DND-41 (cell line): Measurements from ENCODE around the gene HTT-AS.

Experiments used
- ATAC-seq: fragments of 200-7000 bp; cut with Tn5 transposase; 3 replicates; pipeline ENCODE4 v1.9.1; 2021; ENCODE audit warnings: low read depth; ENCODE audit not compliant: insufficient read depth
- DNase-seq: peaks from one replicate; pipeline ENCODE4 v3.0.0-alpha.2; 2020
- H2AFZ ChIP-seq: 2 replicates; pipeline ENCODE4 v1.6.0; 2012; ENCODE audit warnings: low read depth, low read length
- H3K27ac ChIP-seq: 2 replicates; pipeline ENCODE4 v1.5.1; 2012; ENCODE audit warnings: low read length, inconsistent platforms
- H3K27me3 ChIP-seq: fragments of 200-600 bp; sonication (generic); 2 replicates; pipeline ENCODE4 v1.6.0; 2012; ENCODE audit warnings: low read length, mild to moderate bottlenecking, inconsistent platforms; ENCODE audit not compliant: insufficient read depth, poor library complexity
- H3K36me3 ChIP-seq: 2 replicates; pipeline ENCODE4 v1.5.1; 2012; ENCODE audit warnings: low read length, inconsistent platforms; ENCODE audit not compliant: insufficient read depth
- H3K4me1 ChIP-seq: 2 replicates; pipeline ENCODE4 v1.5.1; 2012; ENCODE audit warnings: mild to moderate bottlenecking, low read length; ENCODE audit not compliant: insufficient read depth
- H3K4me2 ChIP-seq: 2 replicates; pipeline ENCODE4 v1.6.0; 2012; ENCODE audit warnings: mild to moderate bottlenecking, moderate library complexity, low read length, inconsistent platforms; ENCODE audit not compliant: insufficient read depth
- H3K4me3 ChIP-seq, 2 experiments: fragments of 200-600 bp in 1 of 2; shearing (Covaris generic) in 1 of 2; 2 replicates each; pipeline ENCODE4 v1.5.1; 2012 to 2016; ENCODE audit warnings: inconsistent platforms in 2 of 2, low read length in 2 of 2, mild to moderate bottlenecking in 2 of 2, low read depth in 1 of 2, moderate library complexity in 1 of 2
- H3K79me2 ChIP-seq: 2 replicates; pipeline ENCODE4 v1.6.0; 2012; ENCODE audit warnings: low read length, inconsistent platforms; ENCODE audit not compliant: insufficient read depth
- H3K9ac ChIP-seq: 2 replicates; pipeline ENCODE4 v1.6.0; 2012; ENCODE audit warnings: low read depth, mild to moderate bottlenecking, inconsistent platforms, low read length, moderate library complexity
- H3K9me3 ChIP-seq: 2 replicates; pipeline ENCODE4 v1.5.1; 2012; ENCODE audit warnings: low read length, moderate library complexity, mild to moderate bottlenecking, inconsistent platforms; ENCODE audit not compliant: insufficient read depth, severe bottlenecking
- H4K20me1 ChIP-seq: 2 replicates; pipeline ENCODE4 v1.6.0; 2012; ENCODE audit warnings: low read length; ENCODE audit not compliant: insufficient read depth
- EZH2 ChIP-seq: IDR thresholded peaks from 3 replicates; pipeline ENCODE4 v1.6.1; 2012; ENCODE audit warnings: borderline replicate concordance, low read depth, mild to moderate bottlenecking, moderate library complexity, low read length, inconsistent platforms; ENCODE audit not compliant: severe bottlenecking
- TF ChIP-seq, protein P1 (sequence below): IDR thresholded peaks from 2 replicates; pipeline ENCODE4 v1.5.1; 2012; ENCODE audit warnings: borderline replicate concordance, low read length, moderate library complexity, mild to moderate bottlenecking; ENCODE audit not compliant: poor library complexity, severe bottlenecking; ENCODE audit errors: extremely low read depth

HTT-AS gene

DNA sequence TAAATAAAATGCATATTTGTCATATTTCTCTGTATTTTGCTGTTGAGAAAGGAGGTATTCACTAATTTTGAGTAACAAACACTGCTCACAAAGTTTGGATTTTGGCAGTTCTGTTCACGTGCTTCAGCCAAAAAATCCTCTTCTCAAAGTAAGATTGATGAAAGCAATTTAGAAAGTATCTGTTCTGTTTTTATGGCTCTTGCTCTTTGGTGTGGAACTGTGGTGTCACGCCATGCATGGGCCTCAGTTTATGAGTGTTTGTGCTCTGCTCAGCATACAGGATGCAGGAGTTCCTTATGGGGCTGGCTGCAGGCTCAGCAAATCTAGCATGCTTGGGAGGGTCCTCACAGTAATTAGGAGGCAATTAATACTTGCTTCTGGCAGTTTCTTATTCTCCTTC is 3.5 kb upstream of the HTT-AS start:
- DNase-seq (no peak), ATAC-seq (no peak)
- TF ChIP-seq, protein P1, sequence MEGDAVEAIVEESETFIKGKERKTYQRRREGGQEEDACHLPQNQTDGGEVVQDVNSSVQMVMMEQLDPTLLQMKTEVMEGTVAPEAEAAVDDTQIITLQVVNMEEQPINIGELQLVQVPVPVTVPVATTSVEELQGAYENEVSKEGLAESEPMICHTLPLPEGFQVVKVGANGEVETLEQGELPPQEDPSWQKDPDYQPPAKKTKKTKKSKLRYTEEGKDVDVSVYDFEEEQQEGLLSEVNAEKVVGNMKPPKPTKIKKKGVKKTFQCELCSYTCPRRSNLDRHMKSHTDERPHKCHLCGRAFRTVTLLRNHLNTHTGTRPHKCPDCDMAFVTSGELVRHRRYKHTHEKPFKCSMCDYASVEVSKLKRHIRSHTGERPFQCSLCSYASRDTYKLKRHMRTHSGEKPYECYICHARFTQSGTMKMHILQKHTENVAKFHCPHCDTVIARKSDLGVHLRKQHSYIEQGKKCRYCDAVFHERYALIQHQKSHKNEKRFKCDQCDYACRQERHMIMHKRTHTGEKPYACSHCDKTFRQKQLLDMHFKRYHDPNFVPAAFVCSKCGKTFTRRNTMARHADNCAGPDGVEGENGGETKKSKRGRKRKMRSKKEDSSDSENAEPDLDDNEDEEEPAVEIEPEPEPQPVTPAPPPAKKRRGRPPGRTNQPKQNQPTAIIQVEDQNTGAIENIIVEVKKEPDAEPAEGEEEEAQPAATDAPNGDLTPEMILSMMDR = no peak
- no peak for TF ChIP-seq EZH2
- Histone ChIP-seq H3K79me2 (peaks cover 74% of the 10 kb centered on the region), H2AFZ (no peak overlapping the region), H3K4me3 (no peak overlapping the region), H3K27me3 (no peaks in the 10 kb centered on the region), H4K20me1 (peaks cover 25% of the 10 kb centered on the region), H3K36me3 (no peaks in the 10 kb centered on the region), H3K9me3 (no peaks in the 10 kb centered on the region), H3K4me2 (peak overlapping the region; percentile 21; the same call in 1 of the 2 replicates), H3K9ac (no peak overlapping the region), H3K4me1 (peaks cover 28% of the 10 kb centered on the region), H3K27ac (no peak overlapping the region)

DNA sequence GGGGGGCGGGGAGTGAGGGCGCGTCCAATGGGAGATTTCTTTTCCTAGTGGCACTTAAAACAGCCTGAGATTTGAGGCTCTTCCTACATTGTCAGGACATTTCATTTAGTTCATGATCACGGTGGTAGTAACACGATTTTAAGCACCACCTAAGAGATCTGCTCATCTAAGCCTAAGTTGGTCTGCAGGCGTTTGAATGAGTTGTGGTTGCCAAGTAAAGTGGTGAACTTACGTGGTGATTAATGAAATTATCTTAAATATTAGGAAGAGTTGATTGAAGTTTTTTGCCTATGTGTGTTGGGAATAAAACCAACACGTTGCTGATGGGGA is 1.3 kb upstream of the HTT-AS start:
- Histone ChIP-seq H3K79me2 (peaks cover 54% of the 10 kb centered on the region), H3K9ac (peak overlapping the region; percentile 91)
- no peak for ATAC-seq

DNA sequence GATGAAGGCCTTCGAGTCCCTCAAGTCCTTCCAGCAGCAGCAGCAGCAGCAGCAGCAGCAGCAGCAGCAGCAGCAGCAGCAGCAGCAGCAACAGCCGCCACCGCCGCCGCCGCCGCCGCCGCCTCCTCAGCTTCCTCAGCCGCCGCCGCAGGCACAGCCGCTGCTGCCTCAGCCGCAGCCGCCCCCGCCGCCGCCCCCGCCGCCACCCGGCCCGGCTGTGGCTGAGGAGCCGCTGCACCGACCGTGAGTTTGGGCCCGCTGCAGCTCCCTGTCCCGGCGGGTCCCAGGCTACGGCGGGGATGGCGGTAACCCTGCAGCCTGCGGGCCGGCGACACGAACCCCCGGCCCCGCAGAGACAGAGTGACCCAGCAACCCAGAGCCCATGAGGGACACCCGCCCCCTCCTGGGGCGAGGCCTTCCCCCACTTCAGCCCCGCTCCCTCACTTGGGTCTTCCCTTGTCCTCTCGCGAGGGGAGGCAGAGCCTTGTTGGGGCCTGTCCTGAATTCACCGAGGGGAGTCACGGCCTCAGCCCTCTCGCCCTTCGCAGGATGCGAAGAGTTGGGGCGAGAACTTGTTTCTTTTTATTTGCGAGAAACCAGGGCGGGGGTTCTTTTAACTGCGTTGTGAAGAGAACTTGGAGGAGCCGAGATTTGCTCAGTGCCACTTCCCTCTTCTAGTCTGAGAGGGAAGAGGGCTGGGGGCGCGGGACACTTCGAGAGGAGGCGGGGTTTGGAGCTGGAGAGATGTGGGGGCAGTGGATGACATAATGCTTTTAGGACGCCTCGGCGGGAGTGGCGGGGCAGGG is 711 bp upstream of the HTT-AS start:
- H3K27ac ChIP-seq = peak overlapping the region; percentile 80
- H3K27me3 ChIP-seq = no peaks in the 10 kb centered on the region
- no peaks in the 10 kb centered on the region for H3K36me3 ChIP-seq
- H4K20me1 ChIP-seq = peaks cover 19% of the 10 kb centered on the region
- H3K79me2 ChIP-seq = peaks cover 49% of the 10 kb centered on the region
- peak; percentile 79 for DNase-seq
- no peaks in the 10 kb centered on the region for H3K9me3 ChIP-seq
- TF ChIP-seq, protein P1 = no peak
- no peak for TF ChIP-seq EZH2
- peaks cover 28% of the 10 kb centered on the region for H3K4me1 ChIP-seq
- peak overlapping the region; percentile 98 for H3K4me2 ChIP-seq
- H3K4me3 ChIP-seq = peak overlapping the region; percentile 98 to 99; a peak in 3 of 4 replicates
- peak overlapping the region; percentile 91 for H3K9ac ChIP-seq
- H2AFZ ChIP-seq = peak overlapping the region; percentile 87
- peak; percentile 20 for ATAC-seq

More for the DNA sequence above, 1.3 kb upstream of the HTT-AS start:
- peak overlapping the region; percentile 34; the same call in 1 of the 2 replicates for H2AFZ ChIP-seq
- H4K20me1 ChIP-seq = peaks cover 19% of the 10 kb centered on the region
- H3K27ac ChIP-seq = peak overlapping the region; percentile 60
- no peak for DNase-seq
- no peaks in the 10 kb centered on the region for H3K9me3 ChIP-seq
- no peaks in the 10 kb centered on the region for H3K36me3 ChIP-seq
- no peak for TF ChIP-seq EZH2
- TF ChIP-seq, protein P1 = no peak
- H3K27me3 ChIP-seq = no peaks in the 10 kb centered on the region
- H3K4me3 ChIP-seq = peak overlapping the region; percentile 98 to 99; a peak in 3 of 4 replicates
- peaks cover 28% of the 10 kb centered on the region for H3K4me1 ChIP-seq
- H3K4me2 ChIP-seq = peak overlapping the region; percentile 98
